ENCODE measurements around the gene OTOA.
A peak's percentile ranks its signal among the peaks of the same experiment; 100 is the strongest.
"Not testable (repeated sequence)": the region's sequence is repeated elsewhere in the genome, so short reads cannot be mapped to it uniquely, and the experiment has no call there.

OTOA gene

DNA sequence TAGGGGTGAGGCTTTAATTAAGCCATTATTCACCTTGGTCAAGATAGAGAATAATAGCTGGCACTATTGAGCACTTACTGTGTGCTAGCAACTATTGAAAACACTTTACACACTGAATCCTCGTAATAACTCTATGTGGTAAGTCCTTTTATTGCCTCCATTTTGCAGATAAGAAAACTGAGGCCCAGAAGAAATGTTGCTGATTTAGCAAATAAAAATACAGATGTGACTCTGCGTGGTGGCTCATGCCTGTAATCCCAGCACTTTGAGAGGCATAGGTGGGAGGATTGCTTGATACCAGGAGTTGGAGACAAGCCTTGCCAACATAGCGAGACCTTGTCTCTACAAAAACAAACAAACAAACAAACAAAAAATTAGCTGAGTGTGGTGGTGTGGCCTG, 19.4 kb downstream of the OTOA start:
- H3K4me3 ChIP-seq (replicated peaks in 1 of 2; ENCODE audit: low read depth in 2 of 2, low read length in 2 of 2) = no peak overlapping the region
- TF ChIP-seq, protein P1, sequence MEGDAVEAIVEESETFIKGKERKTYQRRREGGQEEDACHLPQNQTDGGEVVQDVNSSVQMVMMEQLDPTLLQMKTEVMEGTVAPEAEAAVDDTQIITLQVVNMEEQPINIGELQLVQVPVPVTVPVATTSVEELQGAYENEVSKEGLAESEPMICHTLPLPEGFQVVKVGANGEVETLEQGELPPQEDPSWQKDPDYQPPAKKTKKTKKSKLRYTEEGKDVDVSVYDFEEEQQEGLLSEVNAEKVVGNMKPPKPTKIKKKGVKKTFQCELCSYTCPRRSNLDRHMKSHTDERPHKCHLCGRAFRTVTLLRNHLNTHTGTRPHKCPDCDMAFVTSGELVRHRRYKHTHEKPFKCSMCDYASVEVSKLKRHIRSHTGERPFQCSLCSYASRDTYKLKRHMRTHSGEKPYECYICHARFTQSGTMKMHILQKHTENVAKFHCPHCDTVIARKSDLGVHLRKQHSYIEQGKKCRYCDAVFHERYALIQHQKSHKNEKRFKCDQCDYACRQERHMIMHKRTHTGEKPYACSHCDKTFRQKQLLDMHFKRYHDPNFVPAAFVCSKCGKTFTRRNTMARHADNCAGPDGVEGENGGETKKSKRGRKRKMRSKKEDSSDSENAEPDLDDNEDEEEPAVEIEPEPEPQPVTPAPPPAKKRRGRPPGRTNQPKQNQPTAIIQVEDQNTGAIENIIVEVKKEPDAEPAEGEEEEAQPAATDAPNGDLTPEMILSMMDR (IDR thresholded peaks at IDR 0.05; ENCODE audit: low read depth, low read length) = no peak
- no peak for DNase-seq (ENCODE audit: low read depth in 2 of 2)

GRCh38 chr16:21684199-21684598, 20.4 kb downstream of the OTOA start:
- H3K4me3 ChIP-seq (replicated peaks in 1 of 2; ENCODE audit: low read depth in 2 of 2, low read length in 2 of 2) = no peak overlapping the region
- TF ChIP-seq, protein P1 (IDR thresholded peaks at IDR 0.05; ENCODE audit: low read depth, low read length) = peak; percentile 58
- DNase-seq (ENCODE audit: low read depth in 2 of 2) = peak in 1 of 2 donors; percentile 13

- TF ChIP-seq, protein P1 (IDR thresholded peaks at IDR 0.05; ENCODE audit: low read depth, low read length) = no peak
- no peak overlapping the region for H3K4me3 ChIP-seq (replicated peaks in 1 of 2; ENCODE audit: low read depth in 2 of 2, low read length in 2 of 2)
- DNase-seq (ENCODE audit: low read depth in 2 of 2) = no peak
Measured at GRCh38 chr16:21685034-21685455, 21.3 kb downstream of the OTOA start.

DNA sequence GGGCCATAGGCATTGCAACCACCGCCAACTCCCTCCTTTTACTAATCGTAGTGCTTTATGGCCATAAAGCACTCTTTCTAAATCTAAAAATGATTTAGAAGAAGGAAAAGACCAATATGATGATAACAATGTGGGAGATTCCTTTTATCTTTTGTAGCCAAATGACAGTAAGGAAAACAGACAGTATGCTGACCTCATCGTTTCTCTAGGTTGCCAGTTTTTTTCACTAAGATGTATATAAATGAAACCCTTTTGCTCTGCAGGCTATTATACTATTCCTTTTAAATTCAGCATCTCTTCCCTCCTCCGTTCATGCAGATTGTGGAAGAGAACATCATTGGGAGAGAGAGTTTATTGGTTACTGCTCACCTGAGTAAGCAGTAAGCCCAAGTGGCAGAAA, 25.3 kb downstream of the OTOA start:
- TF ChIP-seq, protein P1 (IDR thresholded peaks at IDR 0.05; ENCODE audit: low read depth, low read length) = no peak
- no peak for DNase-seq (ENCODE audit: low read depth in 2 of 2)
- no peak overlapping the region for H3K4me3 ChIP-seq (replicated peaks in 1 of 2; ENCODE audit: low read depth in 2 of 2, low read length in 2 of 2)

- not testable (repeated sequence) for DNase-seq (ENCODE audit: low read depth in 2 of 2); H3K4me3 ChIP-seq (replicated peaks in 1 of 2; ENCODE audit: low read depth in 2 of 2, low read length in 2 of 2)
Measured at GRCh38 chr16:21690967-21691366, 27.2 kb downstream of the OTOA start.

GRCh38 chr16:21694609-21695008, 30.8 kb downstream of the OTOA start:
- no peak for DNase-seq (ENCODE audit: low read depth in 2 of 2)
- TF ChIP-seq, protein P1 (IDR thresholded peaks at IDR 0.05; ENCODE audit: low read depth, low read length) = no peak
- no peak overlapping the region for H3K4me3 ChIP-seq (replicated peaks in 1 of 2; ENCODE audit: low read depth in 2 of 2, low read length in 2 of 2)

GRCh38 chr16:21697032-21697431, 33.3 kb downstream of the OTOA start:
- no peak for DNase-seq (ENCODE audit: low read depth in 2 of 2)
- TF ChIP-seq, protein P1 (IDR thresholded peaks at IDR 0.05; ENCODE audit: low read depth, low read length) = no peak
- no peak overlapping the region for H3K4me3 ChIP-seq (replicated peaks in 1 of 2; ENCODE audit: low read depth in 2 of 2, low read length in 2 of 2)

Data from cardiac fibroblast (primary cell).